ENCODE measurements around the gene ETS1.

The ETS1 gene

DNA sequence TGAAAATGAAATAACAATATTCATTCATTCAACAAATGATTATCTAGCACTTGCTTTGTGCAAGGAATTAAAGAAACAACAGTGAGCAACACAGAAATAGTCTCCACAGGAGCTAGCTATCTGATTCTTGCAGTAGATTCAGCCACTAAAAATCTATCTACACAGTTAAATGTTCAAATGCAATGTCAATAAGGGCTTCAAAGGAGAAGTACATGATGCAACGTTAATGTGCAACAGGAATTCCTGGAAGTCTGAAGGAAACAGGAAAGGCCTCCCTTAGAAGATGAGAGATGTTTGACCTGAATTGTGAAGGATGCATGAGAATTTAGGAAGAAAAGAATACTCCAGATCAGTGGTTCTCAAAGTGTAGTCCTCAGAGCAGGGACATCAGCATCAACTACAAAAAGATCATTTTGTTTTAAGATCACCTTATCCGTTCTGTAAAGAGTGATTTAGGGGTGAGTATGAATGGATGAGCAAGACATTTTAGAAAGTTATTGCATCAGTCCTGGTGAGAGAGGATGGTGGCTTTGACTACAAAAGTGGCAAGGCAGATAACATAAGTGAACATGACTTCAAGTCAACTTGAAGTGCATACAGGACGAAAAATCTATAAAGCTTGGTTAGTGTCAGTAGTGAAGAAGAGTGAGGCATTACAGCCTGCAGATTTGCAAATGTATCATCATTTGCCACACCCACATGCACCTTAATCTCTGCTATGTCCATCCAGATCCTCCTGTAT is 96.0 kb downstream of the ETS1 start:
- DNase-seq (ENCODE audit: low spot score in 2 of 2) = no peak

DNA sequence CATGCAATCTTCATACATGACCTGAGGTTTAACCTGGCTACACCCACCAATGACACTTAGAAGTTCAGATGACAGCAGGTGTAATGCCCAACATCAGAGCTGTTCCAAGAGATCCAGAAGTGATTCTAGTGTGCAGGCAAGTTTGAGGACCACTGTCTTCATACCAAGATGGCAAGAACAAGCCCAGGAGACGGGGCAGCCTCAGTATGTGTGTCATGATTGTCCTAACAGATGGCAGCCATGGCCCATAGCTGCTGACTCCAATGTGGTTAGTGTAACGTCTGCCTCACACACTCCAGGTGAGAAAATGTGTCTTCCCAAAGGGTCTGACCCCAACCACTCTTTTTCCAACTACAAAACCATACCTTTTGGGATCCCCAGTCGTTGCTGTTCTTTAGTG is 97.3 kb downstream of the ETS1 start:
- Mint-ChIP-seq H3K27ac (peak overlapping the region; percentile 83), H3K27me3 (no peaks in the 10 kb centered on the region), H3K36me3 (peaks cover 54% of the 10 kb centered on the region), H3K4me1 (peaks cover 51% of the 10 kb centered on the region), H3K9me3 (no peaks in the 10 kb centered on the region), H3K4me3 (no peak overlapping the region)
- DNase-seq (ENCODE audit: low spot score in 2 of 2) (no peak), ATAC-seq (ENCODE audit: low read depth) (no peak)

More for the DNA sequence above, 96.0 kb downstream of the ETS1 start:
- Mint-ChIP-seq H3K4me1 (peaks cover 56% of the 10 kb centered on the region), H3K27ac (peak overlapping the region; percentile 83), H3K36me3 (peaks cover 48% of the 10 kb centered on the region), H3K4me3 (peak overlapping the region; percentile 49), H3K27me3 (no peaks in the 10 kb centered on the region), H3K9me3 (no peaks in the 10 kb centered on the region)
- no peak for ATAC-seq (ENCODE audit: low read depth)

DNA sequence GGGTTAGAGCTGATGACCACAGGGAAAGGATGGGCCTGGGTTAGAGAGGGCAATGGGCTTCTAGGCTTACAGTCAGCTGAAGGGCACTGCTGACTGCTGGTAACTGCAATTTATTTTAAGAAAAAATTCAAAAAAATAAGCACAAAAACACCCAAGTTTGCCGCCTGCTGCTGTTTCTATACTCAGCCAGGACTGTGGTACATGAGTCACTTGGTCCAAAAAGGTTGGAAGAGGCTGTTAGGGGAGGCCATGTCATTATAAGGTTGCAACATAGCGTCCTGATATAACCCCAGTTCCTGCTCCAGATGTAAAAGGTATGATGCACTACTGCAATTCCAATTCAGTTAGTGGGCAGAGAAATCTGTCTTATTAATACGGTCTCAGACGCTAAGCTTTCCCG is 98.9 kb downstream of the ETS1 start:
- peaks cover 56% of the 10 kb centered on the region for H3K4me1 Mint-ChIP-seq
- no peak for DNase-seq (ENCODE audit: low spot score in 2 of 2)

DNA sequence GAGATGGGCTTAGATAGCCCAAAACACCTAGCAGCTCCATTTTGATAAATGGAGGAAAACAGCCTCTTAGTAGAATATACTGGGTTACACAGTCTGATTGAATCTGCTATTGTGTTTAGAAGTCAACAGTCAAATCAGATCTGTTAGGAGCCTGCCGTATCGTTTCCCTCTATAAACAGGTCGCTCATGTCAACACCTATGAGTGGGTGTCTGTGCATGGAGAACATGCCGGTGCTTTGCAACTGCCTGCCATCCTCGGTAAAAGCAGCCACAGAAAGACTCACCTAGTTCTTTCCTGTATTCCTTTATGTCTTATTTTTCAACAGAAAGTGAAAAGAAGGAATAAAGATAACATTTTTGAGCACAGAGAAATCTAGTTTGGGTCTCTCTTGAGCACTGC is 99.4 kb downstream of the ETS1 start:
- ATAC-seq (ENCODE audit: low read depth) = no peak
- no peaks in the 10 kb centered on the region for H3K9me3 Mint-ChIP-seq

More for the DNA sequence above, 98.9 kb downstream of the ETS1 start:
- ATAC-seq (ENCODE audit: low read depth) = no peak
- no peak overlapping the region for H3K4me3 Mint-ChIP-seq
- no peaks in the 10 kb centered on the region for H3K9me3 Mint-ChIP-seq
- H3K27me3 Mint-ChIP-seq = no peaks in the 10 kb centered on the region
- peak overlapping the region; percentile 83 for H3K27ac Mint-ChIP-seq
- peaks cover 62% of the 10 kb centered on the region for H3K36me3 Mint-ChIP-seq

GRCh38 chr11:128484172-128484571 is 103.2 kb downstream of the ETS1 start:
- Mint-ChIP-seq H3K36me3 (peaks cover 68% of the 10 kb centered on the region), H3K4me3 (peak overlapping the region; percentile 33), H3K27ac (peak overlapping the region; percentile 94), H3K27me3 (no peaks in the 10 kb centered on the region), H3K9me3 (no peaks in the 10 kb centered on the region), H3K4me1 (peaks cover 58% of the 10 kb centered on the region)
- DNase-seq (ENCODE audit: low spot score in 2 of 2) (no peak), ATAC-seq (ENCODE audit: low read depth) (no peak)

More for the DNA sequence above, 99.4 kb downstream of the ETS1 start:
- peaks cover 62% of the 10 kb centered on the region for H3K36me3 Mint-ChIP-seq
- DNase-seq (ENCODE audit: low spot score in 2 of 2) = no peak
- H3K4me1 Mint-ChIP-seq = peaks cover 57% of the 10 kb centered on the region
- no peaks in the 10 kb centered on the region for H3K27me3 Mint-ChIP-seq
- H3K4me3 Mint-ChIP-seq = no peak overlapping the region
- peak overlapping the region; percentile 83 for H3K27ac Mint-ChIP-seq

DNA sequence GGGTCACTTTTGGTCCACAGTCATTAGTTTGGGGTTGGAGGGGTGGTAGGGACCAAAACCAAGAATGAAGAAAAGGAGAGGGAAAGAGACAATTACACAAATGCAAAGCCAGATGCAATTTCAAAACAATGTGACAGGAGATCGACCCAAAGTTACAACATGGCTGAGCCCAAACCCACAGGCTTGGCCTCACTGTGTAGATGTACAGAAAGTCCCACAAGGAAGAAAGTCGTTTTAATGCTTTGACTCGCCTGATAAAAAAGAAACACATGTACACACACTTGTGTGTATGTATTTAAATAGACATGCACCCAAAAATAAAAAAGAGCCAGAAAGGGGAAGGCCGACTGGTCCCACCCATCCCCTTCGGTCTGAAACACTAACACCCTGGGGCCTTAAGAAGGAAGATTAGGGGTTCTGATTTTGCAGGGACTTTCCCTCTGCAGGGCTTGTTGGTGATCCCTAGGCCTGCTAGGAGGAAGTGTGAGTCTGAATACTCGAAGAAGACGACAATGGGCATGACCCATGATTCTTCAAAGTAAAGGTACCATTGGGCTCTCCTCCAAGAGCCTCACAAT is 104.1 kb downstream of the ETS1 start:
- Mint-ChIP-seq H3K4me3 (peak overlapping the region; percentile 68), H3K27ac (peak overlapping the region; percentile 94), H3K36me3 (peaks cover 70% of the 10 kb centered on the region), H3K4me1 (peaks cover 60% of the 10 kb centered on the region), H3K9me3 (no peaks in the 10 kb centered on the region), H3K27me3 (no peaks in the 10 kb centered on the region)
- ATAC-seq (ENCODE audit: low read depth) = peak; percentile 98
- peak; percentile 50 to 74 for DNase-seq (ENCODE audit: low spot score in 2 of 2)

GRCh38 chr11:128482512-128483191 is 104.7 kb downstream of the ETS1 start:
- no peaks in the 10 kb centered on the region for H3K27me3 Mint-ChIP-seq
- DNase-seq (ENCODE audit: low spot score in 2 of 2) (no peak), ATAC-seq (ENCODE audit: low read depth) (peak; percentile 8)
- H3K4me3 Mint-ChIP-seq = peak overlapping the region; percentile 68
- peak overlapping the region; percentile 94 for H3K27ac Mint-ChIP-seq
- H3K9me3 Mint-ChIP-seq = no peaks in the 10 kb centered on the region
- H3K36me3 Mint-ChIP-seq = peaks cover 73% of the 10 kb centered on the region
- H3K4me1 Mint-ChIP-seq = peaks cover 65% of the 10 kb centered on the region

DNA sequence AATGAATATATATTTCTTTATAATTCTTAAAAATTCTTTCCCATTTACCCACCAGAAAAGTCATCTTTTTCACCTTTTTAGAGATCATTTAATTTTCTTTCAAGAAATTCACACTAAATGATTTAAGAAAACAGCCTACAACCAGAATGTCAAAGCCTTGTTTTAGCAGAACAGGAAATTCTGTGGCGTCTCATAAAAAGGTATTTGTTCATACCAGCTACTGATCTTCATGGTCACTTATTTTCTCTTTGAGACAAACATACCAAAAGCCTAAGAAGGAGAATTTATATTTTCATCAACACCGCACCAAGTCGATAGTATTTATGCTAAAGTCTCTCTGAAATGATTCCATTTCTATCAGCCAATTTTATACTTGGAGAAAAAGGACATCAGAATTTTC is 105.3 kb downstream of the ETS1 start:
- H3K27me3 Mint-ChIP-seq = no peaks in the 10 kb centered on the region
- DNase-seq (ENCODE audit: low spot score in 2 of 2) (no peak), ATAC-seq (ENCODE audit: low read depth) (no peak)
- H3K9me3 Mint-ChIP-seq = no peaks in the 10 kb centered on the region
- H3K36me3 Mint-ChIP-seq = peaks cover 74% of the 10 kb centered on the region
- H3K27ac Mint-ChIP-seq = peak overlapping the region; percentile 94
- H3K4me1 Mint-ChIP-seq = peaks cover 68% of the 10 kb centered on the region
- peak overlapping the region; percentile 68 for H3K4me3 Mint-ChIP-seq

- peaks cover 72% of the 10 kb centered on the region for H3K4me1 Mint-ChIP-seq
- no peak overlapping the region for H3K4me3 Mint-ChIP-seq
- DNase-seq (ENCODE audit: low spot score in 2 of 2) = no peak
Observed at GRCh38 chr11:128481135-128481534, 106.2 kb downstream of the ETS1 start.

DNA sequence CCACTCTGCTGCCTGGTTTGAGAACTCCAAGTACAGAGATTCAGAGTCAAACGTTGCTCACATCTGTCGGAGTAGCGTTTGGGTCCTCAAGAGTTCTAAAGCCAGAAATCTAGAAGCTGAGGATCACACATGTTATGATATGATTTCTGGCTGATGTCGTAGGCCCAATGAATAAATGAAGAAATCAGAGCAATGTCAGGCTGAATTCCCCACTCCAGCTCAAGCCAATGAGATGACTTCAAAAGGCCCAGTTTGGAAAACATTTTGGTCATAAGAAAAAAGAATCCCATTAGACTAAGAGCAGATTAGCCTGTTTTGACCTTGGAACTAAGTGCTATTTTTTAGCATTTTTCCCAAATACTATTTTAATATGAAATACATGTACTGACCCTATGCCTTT is 106.7 kb downstream of the ETS1 start:
- H3K36me3 Mint-ChIP-seq = peaks cover 71% of the 10 kb centered on the region
- H3K27ac Mint-ChIP-seq = peak overlapping the region; percentile 94
- ATAC-seq (ENCODE audit: low read depth) (no peak), DNase-seq (ENCODE audit: low spot score in 2 of 2) (no peak)
- H3K4me1 Mint-ChIP-seq = peaks cover 72% of the 10 kb centered on the region
- H3K4me3 Mint-ChIP-seq = no peak overlapping the region
- no peaks in the 10 kb centered on the region for H3K9me3 Mint-ChIP-seq
- no peaks in the 10 kb centered on the region for H3K27me3 Mint-ChIP-seq

More at GRCh38 chr11:128481135-128481534, 106.2 kb downstream of the ETS1 start:
- Mint-ChIP-seq H3K9me3 (no peaks in the 10 kb centered on the region), H3K27me3 (no peaks in the 10 kb centered on the region), H3K27ac (peak overlapping the region; percentile 94), H3K36me3 (peaks cover 73% of the 10 kb centered on the region)
- no peak for ATAC-seq (ENCODE audit: low read depth)

DNA sequence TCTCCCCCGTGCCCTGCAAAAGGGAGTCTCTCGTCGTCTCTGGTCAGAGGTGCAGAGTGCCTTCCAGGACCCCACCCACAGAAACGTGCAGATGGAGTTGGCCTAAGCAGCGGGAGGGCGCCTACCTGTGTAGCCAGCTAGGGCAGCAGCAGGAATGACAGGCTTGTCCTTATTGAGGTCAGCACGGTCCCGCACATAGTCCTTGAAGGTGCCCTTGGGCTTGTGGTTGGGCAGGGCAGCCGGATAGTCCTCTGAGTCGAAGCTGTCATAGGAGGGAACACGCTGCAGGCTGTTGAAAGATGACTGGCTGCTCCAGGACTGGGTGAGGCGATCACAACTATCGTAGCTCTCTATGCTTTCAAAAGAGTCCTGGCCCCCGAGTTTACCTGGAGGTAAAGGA is 107.3 kb downstream of the ETS1 start:
- Mint-ChIP-seq H3K4me1 (peaks cover 75% of the 10 kb centered on the region), H3K36me3 (peaks cover 68% of the 10 kb centered on the region), H3K4me3 (no peak overlapping the region), H3K27me3 (no peaks in the 10 kb centered on the region), H3K9me3 (no peaks in the 10 kb centered on the region), H3K27ac (peak overlapping the region; percentile 94)
- no peak for DNase-seq (ENCODE audit: low spot score in 2 of 2)
- ATAC-seq (ENCODE audit: low read depth) = no peak

GRCh38 chr11:128479144-128479543 is 108.2 kb downstream of the ETS1 start:
- Mint-ChIP-seq H3K36me3 (peaks cover 67% of the 10 kb centered on the region), H3K4me3 (no peak overlapping the region), H3K27me3 (no peaks in the 10 kb centered on the region), H3K9me3 (no peaks in the 10 kb centered on the region), H3K27ac (peak overlapping the region; percentile 94), H3K4me1 (peaks cover 78% of the 10 kb centered on the region)
- no peak for DNase-seq (ENCODE audit: low spot score in 2 of 2)
- no peak for ATAC-seq (ENCODE audit: low read depth)

DNA sequence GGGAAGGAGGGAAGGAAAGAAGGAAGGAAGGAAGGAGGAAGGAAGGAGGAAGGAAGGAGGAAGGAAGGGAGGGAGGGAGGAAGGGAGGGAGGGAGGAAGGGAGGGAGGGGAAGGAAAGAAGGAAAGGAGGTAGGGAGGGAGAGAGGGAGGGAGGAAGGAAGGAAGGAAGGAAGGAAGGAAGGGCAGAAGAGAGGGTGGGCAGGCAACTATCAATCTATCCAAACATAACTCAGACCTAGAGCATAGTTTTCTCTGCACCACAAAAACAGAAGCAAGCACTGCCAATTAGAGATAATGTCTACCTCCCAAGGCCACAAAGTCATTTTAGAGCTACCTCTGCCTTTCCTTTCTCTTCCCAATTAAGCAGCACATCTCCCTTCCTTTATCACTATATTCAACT is 109.1 kb downstream of the ETS1 start:
- ATAC-seq (ENCODE audit: low read depth) = no peak
- peaks cover 68% of the 10 kb centered on the region for H3K36me3 Mint-ChIP-seq

DNA sequence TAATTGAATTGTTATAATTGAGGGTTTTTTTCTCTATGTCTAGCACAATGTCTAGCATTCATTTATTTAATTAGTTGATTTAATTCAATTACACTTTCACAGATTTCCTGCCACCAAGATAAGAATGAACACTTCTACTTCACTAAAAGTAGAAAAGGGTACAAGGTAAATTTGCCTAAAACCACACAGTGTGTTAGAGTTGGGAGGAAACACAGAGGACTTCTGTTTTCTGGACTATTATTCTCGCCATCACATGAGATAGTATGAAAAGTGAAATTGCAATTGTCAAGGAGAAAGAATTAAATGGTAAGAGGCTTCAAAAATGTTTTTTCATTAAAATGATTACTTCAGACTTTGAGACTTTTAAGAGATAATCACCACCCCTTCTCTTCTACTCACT is 109.5 kb downstream of the ETS1 start:
- DNase-seq (ENCODE audit: low spot score in 2 of 2) (peak in 1 of 2 donors; percentile 27), ATAC-seq (ENCODE audit: low read depth) (peak; percentile 75)
- Mint-ChIP-seq H3K27ac (peak overlapping the region; percentile 94), H3K27me3 (no peaks in the 10 kb centered on the region), H3K4me1 (peaks cover 74% of the 10 kb centered on the region), H3K4me3 (peak overlapping the region; percentile 64), H3K9me3 (no peaks in the 10 kb centered on the region), H3K36me3 (peaks cover 67% of the 10 kb centered on the region)

More for the DNA sequence above, 109.1 kb downstream of the ETS1 start:
- H3K27me3 Mint-ChIP-seq = no peaks in the 10 kb centered on the region
- no peaks in the 10 kb centered on the region for H3K9me3 Mint-ChIP-seq
- H3K4me1 Mint-ChIP-seq = peaks cover 77% of the 10 kb centered on the region
- H3K4me3 Mint-ChIP-seq = peak overlapping the region; percentile 53
- peak overlapping the region; percentile 94 for H3K27ac Mint-ChIP-seq
- DNase-seq (ENCODE audit: low spot score in 2 of 2) = no peak
